GM19240 (cell line): ENCODE results near the gene PRR19.

Experiments
- DNase-seq: peaks from one replicate; pipeline ENCODE4 v3.0.0; 2011; ENCODE audit warnings: low spot score; ENCODE audit not compliant: insufficient read length

The PRR19 gene

DNA sequence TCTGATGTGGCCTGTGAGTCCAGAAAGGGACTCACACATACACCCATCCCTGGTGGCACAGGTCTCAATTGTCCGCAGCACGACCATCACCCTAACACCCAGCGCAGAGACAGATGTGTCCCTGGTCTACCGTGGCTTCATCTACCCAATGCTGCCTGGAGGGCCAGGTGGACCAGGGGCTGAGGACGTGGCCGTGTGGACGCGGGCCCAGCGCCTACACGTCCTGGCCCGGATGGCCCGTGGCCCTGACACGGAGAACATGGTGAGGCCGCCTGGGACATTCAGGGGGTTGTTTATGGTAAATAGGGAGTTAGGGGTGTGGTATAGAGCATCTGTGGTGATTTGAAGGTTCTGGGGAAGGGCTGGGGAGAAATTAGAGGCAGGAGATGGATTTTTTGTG lies 46.3 kb downstream of the PRR19 start:
- DNase-seq: no peak

DNA sequence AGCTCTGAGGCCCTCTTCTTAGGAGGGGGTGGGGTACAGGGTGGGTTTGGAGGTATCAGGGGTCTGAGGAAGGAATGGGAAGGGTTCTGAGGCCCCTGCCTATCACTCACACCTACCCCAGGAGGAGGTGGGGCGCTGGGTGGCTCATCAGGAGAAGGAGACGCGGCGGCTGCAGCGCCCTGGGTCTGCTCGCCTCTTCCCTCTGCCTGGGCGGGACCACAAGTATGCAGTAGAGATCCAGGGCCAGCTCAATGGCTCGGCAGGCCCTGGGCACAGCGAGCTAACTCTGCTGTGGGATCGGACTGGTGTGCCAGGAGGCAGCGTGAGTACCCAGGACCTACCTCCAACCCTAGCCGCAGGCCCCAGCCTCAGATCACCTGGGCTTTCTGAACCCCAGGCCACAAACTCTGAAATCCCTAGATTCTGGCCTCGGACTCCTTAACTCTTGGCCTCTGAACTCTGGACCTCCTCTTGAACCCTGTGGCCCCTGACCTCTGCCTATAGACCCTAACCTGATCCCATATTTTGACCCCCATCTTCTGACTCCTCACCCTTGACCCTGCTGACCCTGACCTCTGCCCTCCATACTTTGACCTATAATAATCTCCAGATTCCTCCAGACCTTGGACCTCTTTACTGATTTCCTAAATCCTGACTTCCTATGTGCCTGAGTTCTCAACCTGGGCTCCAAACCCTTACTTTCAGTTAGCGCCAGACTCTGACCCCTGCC lies 47.6 kb downstream of the PRR19 start:
- DNase-seq: no peak

DNA sequence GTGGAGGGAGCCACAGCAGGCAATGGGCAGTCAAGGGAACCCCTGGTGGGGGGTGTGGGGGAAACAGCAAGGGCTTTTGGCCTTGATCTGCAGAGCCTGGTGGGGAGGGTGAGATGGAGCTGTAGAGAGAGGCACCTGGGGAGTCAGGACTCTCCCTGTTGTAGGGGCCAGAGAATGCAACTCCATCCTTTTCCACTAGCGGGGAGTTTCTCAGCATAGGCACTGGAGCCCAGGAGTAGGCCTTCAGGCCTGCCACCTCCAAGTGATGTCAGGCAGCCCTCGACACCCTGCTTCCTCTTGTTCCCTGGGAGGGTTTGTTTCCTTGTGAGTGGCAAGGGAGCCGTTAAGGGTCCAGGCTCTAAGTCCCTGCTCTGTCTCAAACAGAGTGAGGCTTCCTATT lies 48.5 kb downstream of the PRR19 start:
- no peak for DNase-seq

DNA sequence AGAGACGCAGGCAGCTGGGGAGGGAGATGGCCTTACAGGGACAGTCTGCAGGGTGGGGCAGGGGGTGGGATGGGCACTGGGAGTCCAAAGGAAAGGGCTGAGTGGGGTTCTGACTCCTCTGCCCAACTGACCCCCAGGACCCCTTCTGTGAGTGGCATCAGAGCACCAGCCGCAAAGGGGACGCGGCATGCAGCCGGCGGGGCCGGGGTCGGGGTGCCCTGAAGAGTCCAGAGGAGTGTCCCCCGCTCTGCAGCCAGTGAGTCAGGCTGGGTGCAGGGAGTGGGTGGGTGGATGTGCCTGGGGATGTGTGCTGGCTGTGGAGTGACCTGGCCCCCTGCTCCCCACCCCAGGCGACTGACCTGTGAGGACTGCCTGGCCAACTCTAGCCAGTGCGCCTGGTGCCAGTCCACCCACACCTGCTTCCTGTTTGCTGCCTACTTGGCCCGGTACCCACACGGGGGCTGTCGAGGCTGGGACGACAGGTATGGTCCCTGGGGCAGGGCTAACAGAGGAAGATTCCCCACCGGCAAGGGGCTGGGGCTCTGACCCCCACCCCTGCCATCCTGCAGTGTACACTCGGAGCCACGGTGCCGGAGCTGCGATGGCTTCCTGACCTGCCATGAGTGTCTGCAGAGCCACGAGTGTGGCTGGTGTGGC lies 49.3 kb downstream of the PRR19 start:
- no peak for DNase-seq

DNA sequence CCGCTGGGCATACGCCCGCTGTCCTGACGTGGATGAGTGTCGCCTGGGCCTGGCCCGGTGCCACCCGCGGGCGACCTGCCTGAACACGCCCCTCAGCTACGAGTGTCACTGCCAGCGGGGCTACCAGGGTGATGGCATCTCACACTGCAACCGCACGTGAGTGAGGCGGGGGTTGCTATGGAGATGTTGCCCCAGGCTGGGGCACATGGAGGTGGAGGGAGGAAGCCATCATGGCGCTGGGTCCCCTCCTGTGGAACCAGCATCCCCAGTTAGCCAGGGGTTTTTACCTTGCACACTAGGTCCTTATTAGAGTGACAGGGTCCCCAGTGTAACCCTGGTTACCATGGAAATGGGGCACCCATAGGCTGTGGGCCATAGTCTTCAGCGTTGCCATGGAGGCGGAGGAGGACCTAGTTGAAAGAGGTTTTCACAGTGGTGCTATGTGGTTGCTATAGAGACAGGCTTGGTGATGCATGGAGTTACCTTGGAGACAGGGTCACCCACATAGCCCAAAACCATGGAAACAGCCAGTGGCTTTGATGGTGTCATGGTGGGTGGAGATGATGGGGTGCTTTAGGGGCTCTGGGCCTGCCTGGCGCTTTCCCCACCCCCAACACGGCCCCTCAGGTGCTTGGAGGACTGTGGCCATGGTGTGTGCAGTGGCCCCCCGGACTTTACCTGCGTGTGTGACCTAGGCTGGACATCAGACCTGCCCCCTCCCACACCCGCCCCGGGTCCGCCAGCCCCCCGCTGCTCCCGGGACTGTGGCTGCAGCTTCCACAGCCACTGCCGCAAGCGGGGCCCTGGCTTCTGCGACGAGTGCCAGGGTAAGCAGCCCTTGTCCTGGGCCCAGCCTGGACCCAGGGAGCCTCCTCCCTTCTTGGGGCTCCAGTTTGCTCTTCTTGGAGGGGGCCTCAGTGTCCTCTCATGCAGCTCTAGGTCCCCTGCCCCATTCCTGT lies 50.6 kb downstream of the PRR19 start:
- no peak for DNase-seq

DNA sequence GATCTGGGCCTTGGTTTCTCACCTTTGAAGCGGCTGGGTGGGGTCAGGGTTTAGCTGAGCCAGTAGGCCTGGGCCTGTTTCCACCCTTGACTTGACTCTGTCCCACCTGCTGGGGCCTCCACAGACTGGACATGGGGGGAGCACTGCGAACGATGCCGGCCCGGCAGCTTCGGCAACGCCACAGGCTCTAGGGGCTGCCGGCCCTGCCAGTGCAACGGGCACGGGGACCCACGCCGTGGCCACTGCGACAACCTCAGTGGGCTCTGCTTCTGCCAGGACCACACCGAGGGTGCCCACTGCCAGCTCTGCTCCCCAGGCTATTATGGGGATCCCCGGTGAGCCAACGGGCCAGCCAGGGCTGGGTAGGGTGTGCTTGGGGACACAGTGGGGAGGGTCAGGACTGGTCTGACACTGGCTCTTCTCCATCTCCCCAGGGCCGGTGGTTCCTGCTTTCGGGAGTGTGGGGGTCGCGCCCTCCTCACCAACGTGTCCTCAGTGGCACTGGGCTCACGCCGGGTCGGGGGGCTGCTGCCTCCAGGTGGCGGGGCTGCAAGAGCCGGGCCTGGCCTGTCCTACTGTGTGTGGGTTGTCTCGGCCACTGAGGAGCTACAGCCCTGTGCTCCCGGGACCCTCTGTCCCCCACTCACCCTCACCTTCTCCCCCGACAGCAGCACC lies 51.5 kb downstream of the PRR19 start:
- no peak for DNase-seq

DNA sequence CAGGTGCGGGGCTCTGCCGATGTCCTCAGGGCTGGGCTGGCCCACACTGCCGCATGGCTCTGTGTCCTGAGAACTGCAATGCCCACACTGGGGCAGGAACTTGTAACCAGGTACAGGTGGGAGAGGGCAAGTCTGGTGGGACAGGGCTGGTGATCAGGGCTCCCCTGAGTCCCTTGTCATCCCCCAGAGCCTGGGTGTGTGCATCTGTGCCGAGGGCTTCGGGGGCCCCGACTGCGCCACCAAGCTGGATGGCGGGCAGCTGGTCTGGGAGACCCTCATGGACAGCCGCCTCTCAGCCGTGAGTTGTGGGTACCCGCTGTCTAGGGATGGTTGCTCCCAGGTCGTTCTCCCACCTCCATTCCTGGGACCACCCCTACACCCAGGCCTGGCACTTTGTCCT lies 54.0 kb downstream of the PRR19 start:
- DNase-seq: no peak

DNA sequence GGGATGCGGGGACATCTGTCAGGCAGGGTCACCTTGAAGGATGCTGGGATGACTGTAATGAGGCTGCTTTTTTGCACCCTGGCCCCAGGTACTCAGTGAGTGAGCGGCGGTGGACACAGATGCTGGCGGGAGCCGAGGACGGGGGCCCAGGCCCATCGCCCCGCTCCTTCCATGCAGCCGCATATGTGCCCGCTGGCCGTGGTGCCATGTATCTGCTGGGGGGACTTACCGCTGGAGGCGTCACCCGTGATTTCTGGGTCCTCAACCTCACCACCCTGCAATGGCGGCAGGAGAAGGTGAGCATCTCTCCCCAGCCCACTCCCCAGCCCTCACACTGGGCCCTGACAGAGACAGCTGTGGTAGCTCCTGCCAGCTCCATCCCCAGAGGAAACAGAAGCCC lies 54.8 kb downstream of the PRR19 start:
- no peak for DNase-seq

DNA sequence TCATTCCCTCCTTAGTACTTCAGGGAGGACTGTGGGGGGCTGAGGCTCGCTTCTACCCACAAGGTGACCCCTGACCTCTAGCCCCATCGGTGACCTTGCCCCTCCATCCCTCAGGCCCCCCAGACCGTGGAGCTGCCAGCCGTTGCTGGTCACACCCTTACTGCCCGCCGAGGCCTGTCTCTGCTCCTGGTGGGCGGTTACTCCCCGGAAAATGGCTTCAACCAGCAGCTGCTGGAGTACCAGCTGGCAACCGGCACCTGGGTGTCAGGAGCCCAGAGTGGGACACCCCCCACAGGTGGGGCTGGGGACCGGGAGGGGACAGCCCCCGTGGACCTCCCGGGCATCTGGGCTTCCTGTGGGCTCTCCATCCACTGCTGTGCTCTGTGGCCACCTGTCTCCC lies 55.4 kb downstream of the PRR19 start:
- DNase-seq: no peak
